ENCODE results near the gene DOLPP1.

Gene DOLPP1

GRCh38 chr9:129093602-129094386 lies 12.9 kb downstream of the DOLPP1 start:
- no peak for DNase-seq

- DNase-seq = no peak
These were observed 13.7 kb downstream of the DOLPP1 start for GRCh38 chr9:129094387-129095169.

- no peak for DNase-seq
These were observed 14.3 kb downstream of the DOLPP1 start for GRCh38 chr9:129095170-129095667.

- DNase-seq = no peak
These were observed 15.0 kb downstream of the DOLPP1 start for GRCh38 chr9:129095908-129096307.

- no peak for DNase-seq
These were observed 16.9 kb downstream of the DOLPP1 start for GRCh38 chr9:129097671-129098306.

GRCh38 chr9:129098328-129098727 lies 17.4 kb downstream of the DOLPP1 start:
- no peak for DNase-seq

- no peak for DNase-seq
These were observed 19.7 kb downstream of the DOLPP1 start for GRCh38 chr9:129100383-129101169.

- no peak for DNase-seq
These were observed 20.4 kb downstream of the DOLPP1 start for GRCh38 chr9:129101279-129101678.

- DNase-seq = no peak
These were observed 21.2 kb downstream of the DOLPP1 start for GRCh38 chr9:129102095-129102525.

- peak in 26 of 58 donors; percentile 5 to 55 (median 20) for DNase-seq
These were observed 22.1 kb downstream of the DOLPP1 start for GRCh38 chr9:129102791-129103594.

GRCh38 chr9:129103595-129103965 lies 22.7 kb downstream of the DOLPP1 start:
- DNase-seq = no peak

GRCh38 chr9:129104051-129104450 lies 23.1 kb downstream of the DOLPP1 start:
- no peak for DNase-seq

GRCh38 chr9:129105857-129106694 lies 25.2 kb downstream of the DOLPP1 start:
- DNase-seq = no peak

- DNase-seq = no peak
These were observed 26.7 kb downstream of the DOLPP1 start for GRCh38 chr9:129107651-129108050.

- DNase-seq = no peak
These were observed 27.3 kb downstream of the DOLPP1 start for GRCh38 chr9:129108083-129108804.

- no peak for DNase-seq
These were observed 28.1 kb downstream of the DOLPP1 start for GRCh38 chr9:129108805-129109536.

- DNase-seq = no peak
These were observed 28.6 kb downstream of the DOLPP1 start for GRCh38 chr9:129109537-129109903.

All from anterior cingulate cortex (tissue), 58 donors.